Ammon's horn (tissue), 1 donor: ENCODE measurements around the gene KCNJ5.

ENCODE experiments used
- DNase-seq: peaks from one replicate; pipeline ENCODE4 v3.0.0-alpha.2; 2016; ENCODE audit warnings: low spot score

Gene KCNJ5

DNA sequence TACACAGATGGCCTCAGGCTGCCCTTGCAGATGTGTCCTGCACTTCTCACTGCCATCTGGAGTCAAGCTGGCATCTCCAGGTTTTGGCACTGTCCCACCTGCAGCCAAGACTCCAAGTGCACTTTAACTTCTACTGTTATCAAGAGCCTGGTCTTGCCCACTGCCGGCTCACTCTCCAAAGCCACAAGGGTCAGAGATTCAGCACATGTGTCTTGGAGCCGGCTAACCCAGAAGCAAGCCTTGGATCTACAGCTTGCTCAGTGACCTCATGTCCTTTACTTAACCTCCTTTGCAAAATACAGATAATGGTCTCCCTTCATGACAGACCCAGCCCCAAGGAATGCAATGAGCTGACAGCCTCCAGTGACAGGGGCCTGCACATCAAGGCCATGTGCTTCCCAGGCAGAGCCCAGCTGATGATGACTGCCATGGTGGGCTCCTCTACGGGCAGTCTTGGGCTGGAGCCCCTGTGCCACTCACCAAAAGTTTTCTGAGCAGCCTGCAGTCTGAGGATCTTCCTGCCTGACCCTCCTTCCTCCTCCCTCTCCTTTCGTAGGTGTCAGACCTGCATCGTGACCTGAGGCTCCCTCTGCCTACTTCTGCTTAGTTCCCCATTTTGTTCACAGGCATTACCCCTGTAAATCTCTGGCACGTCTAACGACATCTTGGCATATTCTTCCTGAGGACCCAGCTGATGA is 42.5 kb downstream of the KCNJ5 start:
- DNase-seq, result no peak

DNA sequence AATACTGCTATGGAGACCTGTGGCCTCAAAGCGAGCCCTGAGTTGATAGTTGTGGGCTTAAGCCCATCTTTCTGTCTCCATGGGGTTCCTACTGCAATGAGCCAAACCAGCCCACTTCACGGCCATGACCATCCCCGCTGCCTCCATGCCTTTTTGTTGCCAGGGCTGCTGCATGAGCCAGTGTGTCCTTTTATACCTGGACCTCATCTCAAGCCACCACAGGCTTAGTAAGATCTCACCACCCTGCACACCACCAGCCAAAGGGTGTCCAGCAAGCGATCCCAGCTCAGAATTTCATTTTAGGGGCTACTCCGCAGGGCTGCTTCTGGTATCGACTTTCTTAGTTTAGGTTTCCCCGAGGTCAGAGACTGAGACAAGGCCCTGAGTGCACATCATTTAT is 43.2 kb downstream of the KCNJ5 start:
- DNase-seq, result no peak

GRCh38 chr11:128934926-128935325 is 43.8 kb downstream of the KCNJ5 start:
- no peak for DNase-seq

DNA sequence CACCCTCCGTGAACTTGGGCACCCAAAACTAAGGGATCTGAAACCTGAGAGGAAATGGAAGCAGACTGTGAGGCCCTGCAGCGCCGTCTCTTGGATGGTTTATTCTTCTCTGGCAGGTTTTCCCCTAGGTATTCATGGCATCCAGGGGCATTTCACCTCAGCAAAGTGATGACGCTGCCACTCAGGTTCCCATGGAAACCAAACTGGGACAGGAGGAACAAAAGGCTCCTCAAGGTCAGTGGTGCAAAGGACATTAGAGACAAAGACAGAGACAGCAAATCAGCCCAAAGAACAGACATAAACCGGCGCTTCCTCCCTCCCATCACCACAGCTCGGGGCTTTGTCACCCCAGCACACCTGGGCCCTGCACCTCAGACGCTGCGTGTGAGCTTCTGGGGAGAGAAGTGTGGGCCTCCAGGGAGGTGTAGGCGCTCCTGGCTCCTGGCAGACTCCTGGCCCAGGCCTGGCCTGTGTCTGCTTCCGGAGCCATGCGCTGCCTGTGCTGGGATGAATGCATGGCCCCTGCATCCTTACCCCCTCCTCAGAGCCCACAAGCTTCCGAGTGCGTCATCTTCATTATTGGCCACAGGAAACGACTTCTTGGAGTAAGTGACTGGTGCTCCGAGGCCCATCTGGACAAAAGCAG is 45.6 kb downstream of the KCNJ5 start:
- DNase-seq, result no peak

DNA sequence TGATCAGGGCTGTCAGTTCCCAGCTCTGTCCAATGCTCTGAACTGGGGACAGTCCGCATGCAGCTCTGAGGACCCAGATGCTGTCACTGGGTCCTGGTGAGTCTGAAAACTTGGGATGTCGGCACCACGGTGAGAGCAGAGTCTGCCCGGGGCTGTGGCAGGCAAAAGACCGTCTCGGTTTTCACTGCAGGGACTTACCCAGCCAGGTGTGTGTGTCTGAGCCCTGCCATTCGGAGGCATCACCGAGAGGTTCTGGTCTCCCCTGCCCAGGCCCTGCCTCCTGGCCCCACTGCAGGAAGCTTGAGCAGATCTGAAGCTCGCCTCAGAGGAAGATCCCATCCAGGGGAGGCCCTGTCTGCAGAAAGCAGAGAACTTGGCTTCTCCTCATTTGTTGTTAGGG is 46.3 kb downstream of the KCNJ5 start:
- DNase-seq, result no peak

DNA sequence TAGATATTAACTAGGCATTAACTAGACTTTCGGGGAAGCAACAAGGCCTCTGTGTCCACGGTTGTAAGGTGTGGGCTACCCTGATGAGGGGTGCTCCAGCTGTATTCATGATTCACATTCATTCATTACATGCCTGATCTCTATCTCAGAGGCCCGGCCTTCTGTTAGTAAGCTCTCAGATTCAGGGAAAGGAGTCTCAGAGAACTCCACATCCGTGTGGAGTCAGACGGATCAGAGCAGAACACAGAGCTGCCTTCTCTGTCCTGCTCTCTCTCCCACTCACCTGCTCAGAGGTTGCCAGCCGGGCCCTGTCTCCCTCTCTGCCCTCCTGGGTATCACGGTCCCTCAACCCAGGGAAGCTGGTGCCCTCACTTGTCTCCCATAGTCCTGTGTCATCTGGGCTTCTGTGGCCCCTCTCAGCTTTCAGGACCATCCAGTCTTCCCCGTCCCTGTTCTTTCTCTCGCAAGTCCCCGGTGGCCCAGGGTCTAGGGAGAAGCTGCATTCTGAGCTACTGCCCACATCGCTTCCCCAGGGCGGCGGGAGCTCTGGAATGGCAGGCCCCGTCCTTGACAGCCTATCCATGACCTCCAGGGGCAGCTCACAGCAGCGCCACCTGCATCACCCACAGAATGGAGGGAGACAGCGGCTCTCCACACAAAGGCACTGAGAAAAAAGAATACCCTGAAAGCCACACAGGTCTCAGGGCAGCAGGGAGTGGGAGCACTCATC is 47.2 kb downstream of the KCNJ5 start:
- no peak for DNase-seq

- no peak for DNase-seq
Observed at GRCh38 chr11:128939591-128939990, 48.4 kb downstream of the KCNJ5 start.

DNA sequence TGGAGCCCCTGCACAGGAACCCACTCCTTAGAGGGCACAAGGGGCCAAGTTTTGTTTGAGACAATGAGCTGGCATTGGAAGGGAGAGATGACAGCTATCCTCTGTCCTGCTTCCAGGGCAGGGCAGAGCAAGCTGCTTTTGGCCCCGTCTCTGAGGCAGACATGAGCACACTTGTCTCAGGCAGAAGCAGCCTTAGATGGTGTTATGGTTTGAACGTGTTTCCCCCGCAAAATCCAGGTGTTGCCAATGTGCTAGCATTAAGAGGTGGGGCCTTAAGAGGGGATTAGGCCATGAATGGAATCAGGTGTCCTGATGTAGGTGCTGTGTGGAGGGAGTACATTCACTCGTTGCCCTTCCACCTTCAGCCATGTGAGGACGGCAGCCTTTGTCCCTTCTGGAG is 49.0 kb downstream of the KCNJ5 start:
- DNase-seq, result no peak

DNA sequence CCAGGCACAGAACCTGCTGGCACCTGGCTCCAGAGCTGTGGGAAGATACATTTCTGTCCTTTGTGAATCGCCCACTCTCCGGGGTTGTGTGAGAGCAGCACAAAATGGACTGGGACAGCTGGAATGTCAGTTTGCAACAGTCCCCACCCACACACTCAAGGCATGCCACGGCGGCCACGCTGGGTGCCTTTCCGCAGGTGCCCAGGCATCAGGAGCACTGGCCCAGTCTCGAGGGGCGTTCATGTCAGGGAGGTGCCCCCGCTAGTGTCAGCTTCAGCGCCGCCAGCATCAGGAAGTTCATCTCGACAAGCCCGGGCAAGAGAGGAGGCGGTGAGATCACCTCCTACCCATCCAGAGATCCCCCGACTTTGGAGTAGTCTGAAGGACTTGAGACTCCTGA is 49.4 kb downstream of the KCNJ5 start:
- DNase-seq, result no peak

GRCh38 chr11:128941110-128941509 is 50.0 kb downstream of the KCNJ5 start:
- DNase-seq, result no peak

- no peak for DNase-seq
Observed at GRCh38 chr11:128941573-128942271, 50.6 kb downstream of the KCNJ5 start.

DNA sequence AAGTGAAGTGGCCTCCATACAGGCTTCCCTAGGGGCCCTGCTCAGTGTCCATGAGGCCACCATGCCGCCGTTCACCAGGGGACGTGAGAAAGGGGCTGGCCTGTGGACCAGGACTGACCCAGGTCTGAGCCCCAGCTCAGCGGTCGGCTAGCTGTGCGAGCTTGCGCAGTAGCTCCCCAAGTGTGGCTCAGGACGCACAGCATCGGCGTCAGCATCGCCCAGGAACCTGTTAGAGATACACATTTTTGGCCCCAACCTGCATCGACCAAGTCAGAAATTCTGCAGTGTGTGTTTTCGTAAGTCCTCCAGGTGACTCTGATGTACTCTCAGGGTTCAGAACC is 51.1 kb downstream of the KCNJ5 start:
- DNase-seq, result no peak

DNA sequence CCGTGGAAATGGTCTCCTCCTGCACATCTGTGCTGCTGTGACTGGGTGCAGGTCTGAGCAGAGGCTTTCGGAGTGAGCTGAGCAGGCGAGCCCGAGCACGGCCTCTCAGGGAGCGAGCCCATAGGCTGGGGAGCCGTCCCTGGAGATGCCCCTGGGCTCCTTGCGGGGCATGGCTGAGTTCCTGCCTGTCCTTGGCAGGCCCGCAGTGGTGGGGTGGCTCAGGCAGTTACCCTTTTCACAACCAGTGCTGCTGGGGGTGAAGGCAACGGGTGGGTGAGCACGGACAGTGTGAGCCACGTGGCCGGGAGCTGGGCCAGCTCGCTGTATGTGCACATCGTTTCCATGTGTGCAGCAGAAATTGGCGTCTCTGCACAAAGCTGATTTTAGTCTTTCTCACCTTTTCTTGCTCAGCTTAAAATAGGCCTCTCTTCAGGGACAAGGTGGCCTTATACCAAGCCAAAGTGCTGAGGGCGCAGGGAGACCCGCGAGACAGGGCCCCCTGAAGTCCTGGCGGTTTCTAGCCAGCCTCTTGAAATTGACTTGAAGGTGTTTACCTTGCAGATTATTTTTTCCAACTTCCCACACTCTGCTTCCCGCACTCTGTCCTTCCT is 51.8 kb downstream of the KCNJ5 start, which contains the start of gene TP53AIP1:
TP53AIP1 (minus strand) TSS at position 55 of the 611 bp plus-strand sequence. CDS start 5,053 bp downstream, outside the sequence.
- DNase-seq, result no peak

- DNase-seq, result no peak
Observed at GRCh38 chr11:128943428-128943976, 52.3 kb downstream of the KCNJ5 start.

DNA sequence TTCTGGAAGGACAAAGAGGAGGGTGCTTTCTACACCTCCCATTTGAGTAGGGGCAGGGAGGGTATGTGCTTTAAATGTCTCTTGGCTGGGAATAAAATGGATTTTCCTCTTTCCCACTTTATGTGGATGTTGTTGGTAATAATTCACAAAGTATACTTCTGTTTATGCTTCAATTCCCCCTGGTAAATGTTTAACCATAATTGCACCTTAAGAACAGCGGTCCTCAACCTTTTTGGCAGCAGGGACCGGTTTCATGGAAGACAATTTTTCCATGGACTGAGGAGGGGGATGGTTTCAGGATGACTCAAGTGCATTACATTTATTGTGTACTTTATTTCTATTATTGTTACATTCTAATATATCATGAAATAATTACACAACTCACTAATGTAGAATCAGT is 55.5 kb downstream of the KCNJ5 start:
- no peak for DNase-seq

GRCh38 chr11:128947773-128948172 is 56.6 kb downstream of the KCNJ5 start:
- no peak for DNase-seq

DNA sequence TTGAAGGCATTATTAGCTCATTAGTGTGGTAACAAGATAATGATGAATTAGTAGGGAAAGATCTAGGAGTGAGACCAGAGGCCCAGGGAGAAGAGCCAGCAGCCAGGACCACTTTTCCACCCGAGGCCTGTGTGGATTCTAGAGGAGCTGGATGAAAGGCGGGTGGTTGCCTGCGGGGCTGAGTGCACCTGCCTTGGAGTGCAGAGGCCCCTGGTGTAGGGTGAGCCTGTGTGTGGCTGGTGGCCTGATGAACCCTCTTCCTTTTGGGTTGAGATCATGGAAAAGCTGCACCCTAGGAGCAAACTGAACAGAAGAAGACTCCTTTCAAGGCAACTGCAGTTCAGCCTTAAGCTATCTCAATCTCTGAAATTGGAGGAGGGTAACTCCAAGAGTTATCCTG is 57.4 kb downstream of the KCNJ5 start:
- DNase-seq, result no peak

GRCh38 chr11:128949791-128950454 is 58.8 kb downstream of the KCNJ5 start:
- no peak for DNase-seq

DNA sequence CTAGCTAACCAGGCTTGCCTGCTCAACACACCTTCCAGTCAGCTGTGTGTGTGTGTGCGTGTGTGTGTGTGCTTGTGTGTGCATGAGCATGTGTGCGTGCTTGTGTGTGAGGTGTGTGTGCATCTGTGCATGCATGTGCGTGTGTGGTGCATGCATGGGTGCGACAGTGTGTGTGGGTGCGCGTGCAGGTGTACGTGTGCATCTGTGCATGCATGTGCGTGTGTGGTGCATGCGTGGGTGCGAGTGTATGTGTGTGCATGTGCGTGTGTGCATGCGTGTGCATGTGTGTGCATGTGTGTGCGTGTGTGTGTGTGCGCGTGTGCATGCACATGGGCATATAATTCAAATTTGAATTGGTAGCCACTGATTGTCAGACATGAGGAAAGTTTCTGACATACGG is 62.0 kb downstream of the KCNJ5 start:
- DNase-seq, result no peak

GRCh38 chr11:128955636-128956035 is 64.5 kb downstream of the KCNJ5 start:
- DNase-seq, result no peak
